ENCODE data around the gene SOHLH1.
"Not testable (repeated sequence)": the region's sequence is repeated elsewhere in the genome, so short reads cannot be mapped to it uniquely, and the experiment has no call there.

Gene SOHLH1

GRCh38 chr9:135677641-135678168 lies 21.6 kb downstream of the SOHLH1 start:
- no peak for DNase-seq (ENCODE audit: low spot score)

GRCh38 chr9:135676891-135677290 lies 22.4 kb downstream of the SOHLH1 start:
- no peak for DNase-seq (ENCODE audit: low spot score)

GRCh38 chr9:135674977-135675376 lies 24.3 kb downstream of the SOHLH1 start:
- DNase-seq (ENCODE audit: low spot score) = no peak

DNA sequence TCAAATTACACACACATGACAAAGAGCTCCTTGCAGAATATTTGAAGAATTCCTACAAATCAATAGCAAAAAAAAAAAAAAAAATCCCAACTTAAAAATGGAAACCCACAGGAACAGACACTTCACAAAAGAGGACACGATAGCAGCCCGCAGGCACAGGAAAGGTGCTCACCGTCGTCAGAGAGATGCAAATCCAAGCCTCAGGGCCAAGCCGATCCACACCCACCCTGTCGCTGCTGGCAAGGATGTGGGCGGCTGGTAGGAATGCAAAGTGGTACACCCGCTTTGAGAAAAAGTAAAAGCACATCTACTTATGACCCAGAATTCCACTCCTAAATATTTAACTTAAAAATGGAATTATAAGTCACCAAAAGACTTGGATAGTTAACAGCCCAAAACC lies 25.3 kb downstream of the SOHLH1 start:
- DNase-seq (ENCODE audit: low spot score) = no peak

GRCh38 chr9:135672786-135673185 lies 26.5 kb downstream of the SOHLH1 start:
- DNase-seq (ENCODE audit: low spot score) = not testable (repeated sequence)

DNA sequence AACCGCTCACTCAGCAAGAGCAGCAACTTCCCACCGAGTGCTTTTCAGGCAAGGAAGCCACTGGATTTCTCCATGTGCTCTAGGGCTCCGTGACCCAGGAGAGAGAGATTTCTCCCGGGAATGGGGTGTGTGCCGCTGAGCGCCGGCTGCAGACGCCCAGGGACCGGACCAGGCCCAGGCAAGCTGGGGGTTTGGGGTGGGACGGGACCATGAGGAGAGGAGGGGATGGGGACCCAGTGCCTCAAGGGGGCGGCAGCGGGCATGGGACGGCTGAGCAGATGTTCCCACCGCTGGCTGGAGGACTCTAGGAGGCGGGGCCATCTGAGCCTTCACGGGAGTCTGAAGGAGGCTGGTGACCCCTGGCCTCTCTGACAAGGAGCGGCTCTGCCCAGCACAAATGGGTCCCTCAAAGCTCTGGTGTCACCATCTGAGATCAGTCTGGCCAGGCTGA lies 27.7 kb downstream of the SOHLH1 start:
- DNase-seq (ENCODE audit: low spot score) = no peak

- no peak for DNase-seq (ENCODE audit: low spot score)
These were observed 28.3 kb downstream of the SOHLH1 start for GRCh38 chr9:135670721-135671590.

- no peak for DNase-seq (ENCODE audit: low spot score)
These were observed 29.5 kb downstream of the SOHLH1 start for GRCh38 chr9:135669616-135670285.

GRCh38 chr9:135669018-135669417 lies 30.3 kb downstream of the SOHLH1 start:
- not testable (repeated sequence) for DNase-seq (ENCODE audit: low spot score)

GRCh38 chr9:135667463-135668001 lies 31.7 kb downstream of the SOHLH1 start:
- DNase-seq (ENCODE audit: low spot score) = no peak

DNA sequence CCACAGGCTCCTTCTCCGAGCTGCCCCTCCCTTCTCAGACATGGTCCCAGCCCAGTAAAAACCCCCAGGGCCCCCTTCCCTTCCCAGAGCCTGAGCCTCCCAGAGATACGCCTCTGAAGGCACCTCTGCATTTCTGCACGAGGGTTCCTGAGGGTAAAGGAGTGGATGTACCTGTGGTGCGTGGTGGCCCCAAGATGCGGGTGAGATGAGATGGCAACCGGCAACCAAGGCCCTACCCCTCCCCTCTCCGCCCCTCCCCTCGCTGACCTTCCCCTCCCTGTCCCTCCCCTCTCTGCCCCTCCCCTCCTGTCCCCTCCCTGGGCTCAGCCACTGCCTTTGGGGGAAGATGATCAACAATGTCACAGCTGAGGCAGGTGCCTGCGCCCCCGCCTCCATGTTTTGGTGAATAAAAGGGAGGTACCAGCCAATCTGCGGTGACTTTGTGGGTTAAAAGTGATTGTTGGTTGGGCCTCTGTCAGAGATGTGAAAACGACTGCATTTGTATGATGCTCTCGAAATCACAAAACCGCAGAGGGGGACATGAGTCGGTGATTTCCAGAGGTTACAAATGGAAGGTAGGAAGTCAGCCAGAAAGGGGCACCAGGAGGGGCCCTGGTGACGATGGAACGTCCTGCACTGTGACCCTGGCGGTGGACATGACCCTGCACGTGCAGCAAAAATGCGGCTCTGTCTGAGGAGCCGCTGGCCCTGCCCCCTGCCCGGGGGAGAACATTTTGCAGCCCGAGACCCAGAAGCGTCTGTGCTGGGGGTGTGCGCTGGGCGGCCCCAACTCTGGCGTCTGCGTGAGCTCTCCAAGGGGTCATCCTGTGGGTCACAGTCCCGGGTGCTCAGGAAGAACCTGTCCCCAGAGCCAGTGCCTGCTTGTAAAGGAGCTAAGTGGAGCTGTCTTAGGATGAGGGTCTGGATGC lies 32.5 kb downstream of the SOHLH1 start:
- no peak for DNase-seq (ENCODE audit: low spot score)

- DNase-seq (ENCODE audit: low spot score) = peak; percentile 2
These were observed 33.5 kb downstream of the SOHLH1 start for GRCh38 chr9:135665795-135666189.

DNA sequence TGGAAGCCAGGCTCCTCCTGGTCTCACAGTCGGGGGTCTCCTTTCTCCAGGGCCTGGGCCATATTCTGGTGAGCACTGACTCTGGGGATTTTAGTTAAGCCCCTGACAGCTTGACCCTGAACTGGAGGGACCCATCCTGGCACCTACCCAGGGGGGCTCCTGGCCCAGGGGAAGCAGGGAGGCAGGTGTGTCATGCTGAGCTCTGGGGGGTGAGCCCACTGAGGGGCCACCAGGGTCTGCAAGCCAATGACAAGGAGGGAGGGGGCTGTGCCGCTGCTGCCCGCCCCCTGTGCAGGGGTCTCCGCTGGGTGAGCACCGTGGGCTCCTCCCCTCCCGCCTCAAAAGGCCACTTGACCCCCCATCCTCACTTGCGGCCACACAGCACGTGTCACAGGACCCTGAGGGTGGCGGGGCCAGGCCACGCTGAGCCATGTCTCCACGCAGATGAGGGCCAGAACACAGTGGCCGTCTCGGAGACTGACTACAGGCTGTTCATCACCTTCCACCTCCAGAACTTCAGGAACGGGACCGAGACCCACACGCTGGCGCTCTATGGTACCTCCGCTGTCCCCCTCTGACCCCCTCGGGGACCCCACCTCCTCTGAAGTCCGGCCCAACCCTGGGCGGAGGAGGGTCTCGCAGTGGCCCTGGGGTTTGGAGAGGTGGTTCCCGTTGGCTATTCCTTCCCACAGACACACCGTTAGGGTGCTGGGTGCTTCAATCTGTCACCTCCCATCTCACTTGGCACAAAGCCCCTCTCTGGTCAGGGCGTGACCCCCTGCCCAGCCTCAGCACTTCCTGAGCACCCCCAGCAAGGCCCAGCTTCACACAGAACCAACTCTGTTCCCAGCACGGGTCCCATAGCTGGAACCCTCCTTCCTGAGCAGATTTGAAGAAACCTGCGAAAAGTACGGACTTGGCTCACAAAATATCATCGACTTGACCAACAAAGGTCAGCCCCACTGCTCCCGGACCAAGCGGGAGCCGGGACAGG lies 34.2 kb downstream of the SOHLH1 start:
- peak; percentile 1 for DNase-seq (ENCODE audit: low spot score)

GRCh38 chr9:135664266-135664665 lies 35.0 kb downstream of the SOHLH1 start:
- no peak for DNase-seq (ENCODE audit: low spot score)

- DNase-seq (ENCODE audit: low spot score) = no peak
These were observed 35.4 kb downstream of the SOHLH1 start for GRCh38 chr9:135663857-135664256.

GRCh38 chr9:135663451-135663770 lies 35.9 kb downstream of the SOHLH1 start:
- no peak for DNase-seq (ENCODE audit: low spot score)

DNA sequence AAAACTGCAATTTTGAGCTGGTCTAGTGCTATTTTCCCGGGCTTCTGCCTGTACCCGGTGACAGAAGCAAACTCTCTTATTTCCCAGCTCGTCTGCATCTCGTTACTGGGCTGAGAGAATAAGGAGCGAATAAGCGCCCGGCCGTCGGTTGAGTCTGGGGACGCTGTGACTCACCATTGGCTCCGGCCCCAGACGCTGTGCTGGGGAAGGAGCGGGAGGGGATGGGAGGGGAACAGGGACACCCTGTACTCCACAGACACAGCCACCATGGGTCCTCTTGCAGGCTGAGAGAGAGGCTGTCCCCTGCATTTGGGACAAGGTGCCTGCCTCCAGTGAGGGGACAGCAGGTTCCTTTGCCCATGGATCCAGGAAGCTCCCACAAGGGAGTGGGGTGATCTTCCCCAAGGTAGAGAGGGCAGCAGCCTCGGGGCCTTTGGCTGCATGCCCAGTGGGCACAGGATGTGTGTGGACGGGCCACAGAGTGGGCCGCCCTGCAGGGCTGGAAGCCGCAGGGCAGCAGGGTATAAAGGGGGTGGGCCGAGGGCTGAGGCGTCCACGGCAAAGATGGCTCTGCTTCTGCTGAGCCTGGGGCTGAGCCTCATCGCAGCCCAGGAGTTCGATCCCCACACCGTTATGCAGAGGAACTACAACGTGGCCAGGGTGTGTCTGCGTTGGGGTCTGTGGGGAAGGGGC lies 36.4 kb downstream of the SOHLH1 start, which contains the start of gene LCN9:
Gene LCN9 (plus strand): TSS at position 552 of the 693 bp plus-strand sequence. CDS start 13 bp downstream, at position 565.
- peak; percentile 2 for DNase-seq (ENCODE audit: low spot score)

DNA sequence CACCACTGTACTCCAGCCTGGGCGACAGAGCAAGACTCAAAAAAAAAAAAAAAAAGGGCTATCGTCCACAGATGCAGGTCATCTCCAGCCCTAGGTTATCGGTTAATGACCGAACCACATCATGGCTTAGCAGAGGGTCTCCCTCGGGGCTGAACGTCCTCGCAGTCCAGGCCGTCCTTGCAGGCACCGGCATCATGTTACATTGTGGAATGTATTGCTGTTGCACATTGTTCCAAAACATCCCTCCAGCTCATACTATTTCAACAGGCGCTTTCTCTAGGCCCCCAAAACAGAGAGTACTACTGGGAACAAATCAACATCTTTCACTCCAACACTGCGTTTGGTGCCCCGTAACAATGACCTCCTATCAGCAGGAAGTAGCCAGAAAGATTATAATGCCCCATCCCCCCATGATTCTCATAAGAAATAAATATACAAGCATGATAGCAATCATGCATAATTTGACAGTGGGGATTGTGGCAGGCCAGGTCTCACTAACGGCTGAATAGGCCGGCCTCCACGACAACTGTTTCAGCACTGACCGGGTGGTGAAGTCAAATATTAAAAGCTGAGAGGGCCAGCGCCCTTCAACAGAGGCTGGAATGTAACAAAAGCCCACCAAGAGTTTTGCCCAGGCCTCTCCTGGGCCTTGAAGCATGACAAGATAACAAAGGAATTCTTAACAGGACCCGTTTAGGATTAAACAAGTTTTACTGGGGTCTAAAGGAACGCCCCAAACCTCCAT lies 37.3 kb downstream of the SOHLH1 start:
- DNase-seq (ENCODE audit: low spot score) = no peak

DNA sequence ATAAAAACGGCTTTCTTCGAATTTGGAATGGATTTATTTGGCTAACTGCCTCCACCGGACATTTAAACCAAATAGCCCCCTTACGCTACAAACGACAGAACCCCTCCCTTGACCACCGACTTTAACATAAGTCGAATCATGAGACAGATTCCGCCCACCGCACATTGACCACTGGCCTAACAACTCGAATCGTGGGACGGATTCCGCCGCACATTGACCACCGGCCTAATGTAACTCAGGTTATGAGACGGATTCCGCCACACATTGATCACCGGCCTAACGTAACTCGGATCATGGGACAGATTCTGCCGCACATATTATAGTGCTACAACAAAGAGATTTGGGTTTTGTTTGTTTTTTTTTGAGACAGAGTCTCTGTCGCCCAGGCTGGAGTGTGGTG lies 38.9 kb downstream of the SOHLH1 start:
- DNase-seq (ENCODE audit: low spot score) = no peak

All from hepatic stellate cell (primary cell).